Measurements from ENCODE around the gene C2CD4B.
A peak's percentile ranks its signal among the peaks of the same experiment; 100 is the strongest.

The C2CD4B gene

DNA sequence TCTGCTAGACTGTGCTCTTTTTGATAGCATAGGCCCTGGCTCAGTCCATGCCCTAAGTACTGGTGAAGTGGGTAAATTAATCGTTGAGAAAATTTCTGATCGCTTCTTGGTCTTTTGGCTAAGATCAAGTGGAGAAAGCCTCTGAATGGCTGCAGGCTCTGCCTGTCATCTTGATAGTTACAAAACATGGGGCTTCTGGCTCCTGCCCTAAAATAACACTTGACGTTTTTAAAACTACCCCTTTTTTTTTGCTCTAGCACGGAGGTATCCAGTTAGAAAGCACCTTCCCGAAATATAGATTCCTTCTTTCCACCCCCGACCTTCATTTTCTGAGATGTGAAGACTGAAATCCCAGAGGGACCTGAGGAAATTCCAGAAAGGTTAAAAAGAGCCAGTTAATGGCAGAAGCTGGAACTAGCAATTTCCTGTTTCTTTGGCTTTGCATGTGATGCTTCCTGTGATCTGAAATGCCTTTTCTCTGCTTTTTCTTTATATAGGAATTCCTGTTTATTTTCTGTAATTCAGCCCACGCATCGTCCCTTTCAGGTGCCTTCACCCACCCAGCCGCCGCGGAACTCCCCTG, 799 bp upstream of the C2CD4B start:
- DNase-seq (ENCODE audit: low spot score in 2 of 2) (no peak), ATAC-seq (no peak)
- Mint-ChIP-seq H3K9me3 (no peaks in the 10 kb centered on the region), H3K36me3 (no peaks in the 10 kb centered on the region), H3K27ac (no peak overlapping the region), H3K4me3 (peak overlapping the region; percentile 76), H3K4me1 (peaks cover 17% of the 10 kb centered on the region)

DNA sequence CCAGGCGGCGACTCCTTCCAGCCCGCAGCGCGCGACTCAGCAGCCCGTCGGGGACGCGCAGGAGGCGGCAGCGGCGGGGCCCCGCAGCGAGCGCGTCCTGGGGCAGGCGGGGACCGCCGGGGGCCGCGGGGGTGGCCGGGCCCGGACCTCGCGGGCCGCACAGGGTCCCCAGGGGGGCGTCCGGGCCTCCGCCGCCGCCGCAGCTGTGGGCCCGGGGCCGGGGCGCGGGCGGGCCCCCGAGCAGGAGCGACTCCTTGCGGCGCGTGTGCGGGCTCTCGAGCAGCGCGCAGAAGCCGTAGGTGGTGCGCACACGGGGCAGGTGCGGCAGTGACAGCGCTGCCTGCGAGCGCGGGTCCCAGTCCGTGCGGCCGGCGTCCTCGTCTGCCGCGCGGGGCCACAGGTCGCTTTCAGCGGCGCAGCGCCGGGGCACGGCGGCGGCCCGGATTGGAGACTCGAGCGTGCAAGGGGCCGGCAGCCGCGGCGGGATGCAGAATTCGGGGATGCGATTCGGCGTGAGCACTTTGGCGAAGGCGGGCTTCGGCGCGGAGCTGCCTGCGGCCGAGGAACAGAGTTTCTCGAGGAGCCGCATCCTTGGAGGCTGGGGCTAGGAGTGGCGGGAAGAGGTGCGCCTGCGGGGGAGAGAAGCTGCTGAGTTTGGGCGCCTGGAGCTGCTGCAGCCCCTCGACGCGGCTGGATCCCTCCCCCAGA, 535 bp downstream of the C2CD4B start:
- Mint-ChIP-seq H3K4me1 (peaks cover 17% of the 10 kb centered on the region), H3K4me3 (peak overlapping the region; percentile 76), H3K36me3 (no peaks in the 10 kb centered on the region), H3K27ac (peak overlapping the region; percentile 65), H3K9me3 (no peaks in the 10 kb centered on the region)
- ATAC-seq (peak; percentile 73), DNase-seq (ENCODE audit: low spot score in 2 of 2) (no peak)

DNA sequence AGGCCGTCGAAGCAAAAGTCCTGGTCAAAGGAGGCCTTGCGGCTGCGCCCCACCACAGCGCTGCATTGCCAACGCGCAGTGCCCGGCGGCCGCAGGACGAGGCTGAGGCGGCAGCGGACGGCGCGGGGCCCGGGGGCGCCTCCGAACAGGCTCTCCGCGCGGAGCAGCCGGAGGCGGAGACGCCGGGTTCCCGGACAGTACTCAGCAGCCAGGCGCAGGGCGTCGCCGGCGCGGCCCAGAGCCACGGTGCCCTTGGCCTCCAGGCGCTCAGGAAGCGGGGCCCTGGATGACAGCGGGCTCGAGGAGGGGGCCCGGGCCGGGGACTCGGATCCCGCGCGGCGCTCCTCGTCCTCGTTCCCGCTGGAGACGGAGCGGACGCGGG, 1.1 kb downstream of the C2CD4B start:
- DNase-seq (ENCODE audit: low spot score in 2 of 2): no peak
- ATAC-seq: peak; percentile 45
- no peak overlapping the region for H3K27ac Mint-ChIP-seq
- peaks cover 17% of the 10 kb centered on the region for H3K4me1 Mint-ChIP-seq
- no peaks in the 10 kb centered on the region for H3K9me3 Mint-ChIP-seq
- H3K36me3 Mint-ChIP-seq: no peaks in the 10 kb centered on the region
- H3K4me3 Mint-ChIP-seq: peak overlapping the region; percentile 16

DNA sequence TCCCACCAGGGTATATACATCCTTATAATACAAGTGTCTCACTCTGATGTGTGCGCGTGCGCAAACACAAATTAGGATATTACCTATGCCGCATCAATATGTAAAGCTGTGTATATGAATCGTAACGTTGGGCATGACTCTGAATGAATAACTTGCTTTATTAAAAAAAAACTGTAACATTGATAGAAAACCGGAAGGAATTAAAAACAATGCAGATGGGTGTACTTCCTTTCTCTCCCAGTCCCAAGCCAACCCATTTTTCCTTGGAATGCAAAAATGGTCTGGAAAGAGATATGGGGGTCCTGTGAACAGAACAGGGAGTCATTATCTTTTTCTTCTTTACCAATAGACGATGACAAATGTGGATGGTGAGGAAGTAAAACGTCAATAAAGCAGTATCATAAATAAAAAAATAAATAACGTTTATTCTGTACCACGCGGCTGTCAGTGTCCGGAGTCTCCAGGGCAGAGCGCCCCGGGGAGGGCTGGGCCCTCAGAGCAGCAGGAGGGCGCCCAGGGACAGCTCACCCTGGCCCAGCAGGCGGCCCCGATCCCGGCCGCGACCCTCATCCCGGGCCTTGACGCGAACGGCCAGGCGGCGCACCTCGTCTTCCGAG, 1.6 kb downstream of the C2CD4B start:
- H3K36me3 Mint-ChIP-seq: no peaks in the 10 kb centered on the region
- DNase-seq (ENCODE audit: low spot score in 2 of 2) (no peak), ATAC-seq (peak; percentile 23)
- peaks cover 17% of the 10 kb centered on the region for H3K4me1 Mint-ChIP-seq
- peak overlapping the region; percentile 16 for H3K4me3 Mint-ChIP-seq
- no peak overlapping the region for H3K27ac Mint-ChIP-seq
- H3K9me3 Mint-ChIP-seq: peaks cover 4% of the 10 kb centered on the region

- Mint-ChIP-seq H3K4me3 (no peak overlapping the region), H3K27ac (no peak overlapping the region), H3K36me3 (no peaks in the 10 kb centered on the region), H3K4me1 (peaks cover 18% of the 10 kb centered on the region), H3K9me3 (peaks cover 6% of the 10 kb centered on the region)
- DNase-seq (ENCODE audit: low spot score in 2 of 2) (no peak), ATAC-seq (peak; percentile 100)
These were observed 11.9 kb downstream of the C2CD4B start for GRCh38 chr15:62153228-62153627.

- Mint-ChIP-seq H3K4me3 (no peak overlapping the region), H3K27ac (no peak overlapping the region)
These were observed 14.6 kb downstream of the C2CD4B start for GRCh38 chr15:62150445-62150844.

GRCh38 chr15:62149729-62150128, 15.4 kb downstream of the C2CD4B start:
- Mint-ChIP-seq H3K4me3 (no peak overlapping the region), H3K4me1 (peaks cover 18% of the 10 kb centered on the region), H3K9me3 (no peaks in the 10 kb centered on the region), H3K27ac (no peak overlapping the region), H3K36me3 (no peaks in the 10 kb centered on the region)
- no peak for ATAC-seq
- DNase-seq (ENCODE audit: low spot score in 2 of 2): no peak

More at GRCh38 chr15:62150445-62150844, 14.6 kb downstream of the C2CD4B start:
- H3K36me3 Mint-ChIP-seq: no peaks in the 10 kb centered on the region
- H3K4me1 Mint-ChIP-seq: peaks cover 18% of the 10 kb centered on the region
- H3K9me3 Mint-ChIP-seq: no peaks in the 10 kb centered on the region
- ATAC-seq (no peak), DNase-seq (ENCODE audit: low spot score in 2 of 2) (no peak)

DNA sequence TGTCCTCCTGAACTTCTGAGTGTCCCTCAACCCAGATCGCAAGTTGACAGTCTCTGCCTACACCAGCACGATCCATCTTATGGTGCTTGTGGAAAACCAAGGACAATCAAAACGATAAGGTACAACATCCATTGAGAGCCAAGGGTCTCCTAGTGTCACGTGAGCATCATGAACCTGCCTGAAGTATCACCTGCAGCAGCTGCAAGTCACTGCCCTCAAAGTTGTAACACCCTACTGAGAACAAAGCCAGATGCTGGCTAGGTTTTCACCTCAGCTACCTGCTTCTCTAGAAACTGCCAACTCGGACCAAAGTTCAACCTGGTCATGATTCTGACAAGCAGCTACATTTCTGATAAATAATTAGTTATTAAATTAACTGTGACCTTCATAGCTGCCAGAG, 17.5 kb downstream of the C2CD4B start:
- H3K27ac Mint-ChIP-seq: no peak overlapping the region
- no peaks in the 10 kb centered on the region for H3K9me3 Mint-ChIP-seq
- ATAC-seq (no peak), DNase-seq (ENCODE audit: low spot score in 2 of 2) (no peak)
- H3K4me3 Mint-ChIP-seq: no peak overlapping the region
- H3K36me3 Mint-ChIP-seq: no peaks in the 10 kb centered on the region
- H3K4me1 Mint-ChIP-seq: peaks cover 10% of the 10 kb centered on the region

- no peak for ATAC-seq
- no peaks in the 10 kb centered on the region for H3K9me3 Mint-ChIP-seq
- H3K36me3 Mint-ChIP-seq: no peaks in the 10 kb centered on the region
- no peak overlapping the region for H3K27ac Mint-ChIP-seq
- H3K4me1 Mint-ChIP-seq: peaks cover 11% of the 10 kb centered on the region
- H3K4me3 Mint-ChIP-seq: no peak overlapping the region
- no peak for DNase-seq (ENCODE audit: low spot score in 2 of 2)
These were observed 17.9 kb downstream of the C2CD4B start for GRCh38 chr15:62147149-62147548.

- no peaks in the 10 kb centered on the region for H3K36me3 Mint-ChIP-seq
- H3K4me1 Mint-ChIP-seq: peaks cover 14% of the 10 kb centered on the region
- no peaks in the 10 kb centered on the region for H3K9me3 Mint-ChIP-seq
- H3K4me3 Mint-ChIP-seq: no peak overlapping the region
- no peak overlapping the region for H3K27ac Mint-ChIP-seq
- no peak for DNase-seq (ENCODE audit: low spot score in 2 of 2)
- no peak for ATAC-seq
These were observed 19.9 kb downstream of the C2CD4B start for GRCh38 chr15:62145015-62145735.

- Mint-ChIP-seq H3K36me3 (no peaks in the 10 kb centered on the region), H3K9me3 (no peaks in the 10 kb centered on the region), H3K4me3 (no peak overlapping the region), H3K27ac (no peak overlapping the region), H3K4me1 (peaks cover 11% of the 10 kb centered on the region)
- ATAC-seq: no peak
- no peak for DNase-seq (ENCODE audit: low spot score in 2 of 2)
These were observed 22.3 kb downstream of the C2CD4B start for GRCh38 chr15:62142736-62143135.

GRCh38 chr15:62141643-62142588, 23.2 kb downstream of the C2CD4B start:
- Mint-ChIP-seq H3K9me3 (no peaks in the 10 kb centered on the region), H3K4me1 (peaks cover 11% of the 10 kb centered on the region), H3K4me3 (peak overlapping the region; percentile 10), H3K36me3 (no peaks in the 10 kb centered on the region), H3K27ac (peak overlapping the region; percentile 41)
- ATAC-seq (no peak), DNase-seq (ENCODE audit: low spot score in 2 of 2) (no peak)

GRCh38 chr15:62141200-62141599, 23.9 kb downstream of the C2CD4B start:
- Mint-ChIP-seq H3K4me3 (peak overlapping the region; percentile 10), H3K27ac (peak overlapping the region; percentile 41), H3K4me1 (peaks cover 11% of the 10 kb centered on the region), H3K9me3 (no peaks in the 10 kb centered on the region), H3K36me3 (no peaks in the 10 kb centered on the region)
- ATAC-seq (no peak), DNase-seq (ENCODE audit: low spot score in 2 of 2) (no peak)

DNA sequence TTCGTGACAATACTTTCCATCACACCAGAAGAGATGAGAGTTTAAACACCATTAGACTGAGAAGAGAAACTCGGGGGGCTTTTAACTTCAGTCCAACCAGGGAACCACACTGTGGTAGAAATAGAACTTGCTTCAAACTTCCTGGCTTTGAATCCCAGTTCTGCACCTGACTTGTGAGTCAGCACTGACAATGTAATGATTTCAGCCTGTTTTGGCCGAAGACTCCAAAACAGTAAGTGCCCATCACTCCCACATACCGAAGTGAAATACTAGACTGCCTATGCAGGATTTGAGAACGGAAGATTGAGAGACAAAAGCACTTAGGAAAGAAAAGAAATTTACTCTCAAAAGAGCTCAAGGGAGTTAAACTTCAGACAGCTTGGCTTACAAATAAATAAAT, 27.0 kb downstream of the C2CD4B start:
- Mint-ChIP-seq H3K4me1 (peaks cover 11% of the 10 kb centered on the region), H3K4me3 (no peak overlapping the region)
- DNase-seq (ENCODE audit: low spot score in 2 of 2): no peak

More for the DNA sequence above, 27.0 kb downstream of the C2CD4B start:
- Mint-ChIP-seq H3K27ac (no peak overlapping the region), H3K9me3 (no peaks in the 10 kb centered on the region), H3K36me3 (no peaks in the 10 kb centered on the region)
- ATAC-seq: no peak
